HUES48 (cell line): ENCODE measurements around the gene KIAA0586.
"Not testable (repeated sequence)": the region's sequence is repeated elsewhere in the genome, so short reads cannot be mapped to it uniquely, and the experiment has no call there.

Source experiments
- H3K27ac ChIP-seq: one replicate; pipeline ENCODE4 v1.7.0; 2013; ENCODE audit warnings: low read depth, low read length, inconsistent platforms
- H3K27me3 ChIP-seq: 2 replicates; pipeline ENCODE4 v1.6.1; 2013; ENCODE audit warnings: mild to moderate bottlenecking, low read length; ENCODE audit not compliant: control insufficient read depth, insufficient read depth
- H3K36me3 ChIP-seq: 2 replicates; pipeline ENCODE4 v1.6.1; 2013; ENCODE audit warnings: low read length; ENCODE audit not compliant: control insufficient read depth, insufficient read depth
- H3K4me1 ChIP-seq: 2 replicates; pipeline ENCODE4 v1.6.1; 2013; ENCODE audit warnings: mild to moderate bottlenecking, low read length; ENCODE audit not compliant: control insufficient read depth, insufficient read depth
- H3K4me3 ChIP-seq: 2 replicates; pipeline ENCODE4 v1.5.1; 2013; ENCODE audit warnings: mild to moderate bottlenecking, low read depth, low read length
- H3K9ac ChIP-seq: 2 replicates; pipeline ENCODE4 v1.6.1; 2013; ENCODE audit warnings: mild to moderate bottlenecking, low read depth, low read length, moderate library complexity
- H3K9me3 ChIP-seq: 2 replicates; pipeline ENCODE4 v1.6.1; 2013; ENCODE audit warnings: low read length; ENCODE audit not compliant: control insufficient read depth, insufficient read depth

The KIAA0586 gene

DNA sequence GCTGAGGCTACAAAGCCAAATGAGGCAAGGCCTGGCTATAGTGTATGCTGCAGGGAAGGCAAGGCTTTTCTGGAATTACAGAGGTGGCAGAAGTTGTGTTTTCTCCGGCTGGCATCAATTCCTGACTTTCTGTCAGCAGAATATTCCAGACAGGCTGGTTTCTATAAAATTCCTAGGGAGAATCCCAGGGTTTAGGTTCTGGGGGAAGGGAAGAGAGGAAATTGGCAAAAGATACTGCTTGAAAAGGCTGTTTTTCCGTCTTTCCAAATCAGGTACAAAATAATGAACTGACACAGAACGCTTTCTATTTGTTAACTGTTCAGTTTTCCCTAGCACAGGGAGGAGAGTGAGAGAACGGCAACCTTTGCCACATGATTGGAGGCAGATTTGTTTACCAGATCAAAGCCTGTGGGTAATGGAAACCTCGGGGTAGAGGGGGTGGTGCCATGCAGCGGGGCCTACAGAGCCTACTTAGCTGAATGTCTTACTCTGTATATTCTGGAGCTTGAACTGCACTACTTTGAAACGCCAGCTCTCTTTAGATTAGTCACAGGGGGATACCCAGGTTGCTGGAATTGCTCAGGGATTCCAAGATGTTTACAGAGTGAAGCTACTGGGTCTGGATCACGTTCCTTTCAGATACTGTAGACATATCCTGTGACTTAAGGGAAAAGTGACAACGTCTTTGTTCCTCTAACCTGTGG, 144.4 kb downstream of the KIAA0586 start:
- H3K27me3 ChIP-seq = no peaks in the 10 kb centered on the region
- H3K9me3 ChIP-seq = no peaks in the 10 kb centered on the region
- peak overlapping the region; percentile 7 for H3K27ac ChIP-seq
- no peak overlapping the region for H3K9ac ChIP-seq
- peaks cover 2% of the 10 kb centered on the region; the same call in 1 of the 2 replicates for H3K4me1 ChIP-seq
- H3K36me3 ChIP-seq = no peaks in the 10 kb centered on the region
- H3K4me3 ChIP-seq = no peak overlapping the region

GRCh38 chr14:58572473-58572853, 144.9 kb downstream of the KIAA0586 start:
- Histone ChIP-seq H3K27ac (peak overlapping the region; percentile 7), H3K27me3 (no peaks in the 10 kb centered on the region), H3K9me3 (no peaks in the 10 kb centered on the region), H3K9ac (no peak overlapping the region), H3K4me1 (peaks cover 2% of the 10 kb centered on the region; the same call in 1 of the 2 replicates), H3K36me3 (no peaks in the 10 kb centered on the region), H3K4me3 (no peak overlapping the region)

DNA sequence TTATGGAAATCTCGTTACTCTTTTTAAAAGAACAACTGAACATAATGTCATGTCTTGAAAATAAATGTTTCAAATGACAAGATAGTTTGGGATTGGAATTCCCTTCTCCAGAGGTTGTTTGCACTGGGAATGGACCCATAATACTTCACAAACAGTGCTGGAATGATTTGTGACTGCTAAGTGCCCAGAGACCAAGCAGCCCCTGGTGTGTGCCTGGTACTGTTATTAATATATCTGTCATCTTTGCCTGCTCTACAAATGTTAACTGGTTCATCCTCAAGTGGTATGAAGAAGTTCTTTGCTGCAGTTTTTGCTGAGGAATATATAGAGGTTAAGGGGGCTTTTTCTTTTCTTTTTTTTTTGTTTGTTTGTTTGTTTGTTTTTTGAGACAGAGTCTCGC, 145.3 kb downstream of the KIAA0586 start:
- no peak overlapping the region for H3K27ac ChIP-seq
- H3K9ac ChIP-seq = no peak overlapping the region
- H3K27me3 ChIP-seq = no peaks in the 10 kb centered on the region
- no peaks in the 10 kb centered on the region for H3K36me3 ChIP-seq
- no peak overlapping the region for H3K4me3 ChIP-seq
- peaks cover 2% of the 10 kb centered on the region; the same call in 1 of the 2 replicates for H3K4me1 ChIP-seq
- no peaks in the 10 kb centered on the region for H3K9me3 ChIP-seq

- Histone ChIP-seq H3K9me3 (no peaks in the 10 kb centered on the region), H3K4me1 (peaks cover 2% of the 10 kb centered on the region; the same call in 1 of the 2 replicates), H3K4me3 (no peak overlapping the region)
Measured at GRCh38 chr14:58574623-58575022, 147.1 kb downstream of the KIAA0586 start.

DNA sequence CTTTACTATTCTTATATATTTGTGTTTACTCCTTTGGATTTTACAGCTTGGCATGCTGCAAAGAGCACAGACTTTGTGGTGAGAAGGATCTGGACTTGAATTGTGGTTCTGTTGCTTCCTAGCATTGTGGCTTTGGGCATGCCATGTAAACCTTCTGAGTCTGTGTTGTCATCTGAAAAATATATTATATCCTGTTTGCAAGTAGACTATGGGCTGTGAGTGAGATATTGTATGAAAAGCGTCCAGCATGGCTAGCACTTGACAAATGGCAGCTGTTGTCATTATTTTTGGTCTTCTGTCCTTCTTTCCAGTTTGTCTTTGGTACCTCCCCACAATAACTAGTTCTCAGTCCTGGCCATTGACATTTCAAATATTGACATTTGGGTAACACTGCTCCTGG, 148.4 kb downstream of the KIAA0586 start:
- H3K36me3 ChIP-seq = no peaks in the 10 kb centered on the region
- H3K4me1 ChIP-seq = peaks cover 2% of the 10 kb centered on the region; the same call in 1 of the 2 replicates
- no peak overlapping the region for H3K9ac ChIP-seq
- no peak overlapping the region for H3K27ac ChIP-seq
- H3K27me3 ChIP-seq = no peaks in the 10 kb centered on the region
- no peak overlapping the region for H3K4me3 ChIP-seq
- no peaks in the 10 kb centered on the region for H3K9me3 ChIP-seq

More at GRCh38 chr14:58574623-58575022, 147.1 kb downstream of the KIAA0586 start:
- no peak overlapping the region for H3K27ac ChIP-seq
- no peak overlapping the region for H3K9ac ChIP-seq
- no peaks in the 10 kb centered on the region for H3K36me3 ChIP-seq
- no peaks in the 10 kb centered on the region for H3K27me3 ChIP-seq

DNA sequence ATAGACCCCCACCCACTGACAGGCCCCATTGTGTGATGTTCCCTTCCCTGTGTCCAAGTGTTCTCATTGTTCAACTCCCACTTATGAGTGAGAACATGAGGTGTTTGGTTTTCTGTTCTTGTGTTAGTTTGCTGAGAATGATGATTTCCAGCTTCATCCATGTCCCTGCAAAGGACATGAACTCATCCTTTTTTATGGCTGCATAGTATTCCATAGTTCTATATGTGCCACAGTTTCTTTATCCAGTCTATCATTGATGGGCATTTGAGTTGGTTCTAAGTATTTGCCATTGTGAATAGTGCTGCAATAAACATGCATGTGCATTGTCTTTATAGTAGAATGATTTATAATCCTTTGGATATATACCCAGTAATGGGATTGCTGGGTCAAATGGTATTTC, 152.5 kb downstream of the KIAA0586 start:
- not testable (repeated sequence) for H3K27me3 ChIP-seq, H3K9me3 ChIP-seq, H3K4me1 ChIP-seq, H3K36me3 ChIP-seq, H3K9ac ChIP-seq, H3K4me3 ChIP-seq, H3K27ac ChIP-seq

- not testable (repeated sequence) for H3K36me3 ChIP-seq, H3K27ac ChIP-seq, H3K9me3 ChIP-seq, H3K4me1 ChIP-seq, H3K27me3 ChIP-seq, H3K9ac ChIP-seq, H3K4me3 ChIP-seq
Measured at GRCh38 chr14:58581389-58581788, 153.9 kb downstream of the KIAA0586 start.

GRCh38 chr14:58584383-58584782, 156.9 kb downstream of the KIAA0586 start:
- Histone ChIP-seq H3K4me3 (no peak overlapping the region), H3K27me3 (no peaks in the 10 kb centered on the region)

DNA sequence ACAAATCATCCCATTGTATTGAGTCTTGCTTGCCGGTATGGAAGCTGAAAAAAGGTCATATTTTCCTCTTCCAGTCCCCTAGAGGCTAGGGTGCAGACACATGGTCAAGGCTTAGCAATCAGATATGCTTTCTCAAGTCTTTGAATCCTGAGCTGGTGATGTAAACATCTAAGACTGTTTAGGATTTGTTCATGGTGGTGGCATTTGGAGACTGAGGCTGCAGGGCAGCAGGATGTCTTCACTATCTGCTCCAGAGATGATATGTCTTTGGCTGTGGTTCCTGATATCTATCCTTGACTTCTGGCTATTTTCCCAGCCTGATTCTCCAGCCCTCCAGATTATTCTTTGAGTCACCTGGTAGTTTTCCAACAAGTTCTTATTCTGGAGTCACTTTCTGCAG, 159.8 kb downstream of the KIAA0586 start:
- Histone ChIP-seq H3K27ac (no peak overlapping the region), H3K4me1 (no peaks in the 10 kb centered on the region), H3K27me3 (no peaks in the 10 kb centered on the region), H3K9me3 (0 out of 2 replicates have a peak, but pooled peaks cover 2% of the 10 kb centered on the region), H3K36me3 (no peaks in the 10 kb centered on the region), H3K9ac (no peak overlapping the region), H3K4me3 (no peak overlapping the region)

More at GRCh38 chr14:58584383-58584782, 156.9 kb downstream of the KIAA0586 start:
- Histone ChIP-seq H3K27ac (no peak overlapping the region), H3K9me3 (0 out of 2 replicates have a peak, but pooled peaks cover 2% of the 10 kb centered on the region), H3K4me1 (no peaks in the 10 kb centered on the region), H3K36me3 (no peaks in the 10 kb centered on the region), H3K9ac (no peak overlapping the region)

DNA sequence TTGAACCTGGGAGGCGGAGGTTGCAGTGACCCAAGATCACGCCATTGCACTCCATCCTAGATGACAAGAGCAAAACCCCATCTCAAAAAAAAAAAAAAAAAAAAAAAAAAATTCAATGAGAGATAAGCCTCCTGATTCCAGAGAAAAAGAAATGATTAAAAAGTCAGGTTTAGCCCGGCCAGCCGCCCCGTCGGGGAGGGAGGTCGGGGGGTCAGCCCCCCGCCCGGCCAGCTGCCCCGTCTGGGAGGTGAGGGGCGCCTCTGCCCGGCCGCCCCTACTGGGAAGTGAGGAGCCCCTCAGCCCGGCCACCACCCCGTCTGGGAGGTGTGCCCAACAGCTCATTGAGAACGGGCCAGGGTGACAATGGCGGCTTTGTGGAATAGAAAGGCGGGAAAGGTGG, 160.8 kb downstream of the KIAA0586 start:
- H3K4me3 ChIP-seq, H3K9me3 ChIP-seq, H3K9ac ChIP-seq, H3K4me1 ChIP-seq, H3K36me3 ChIP-seq, H3K27me3 ChIP-seq, H3K27ac ChIP-seq: not testable (repeated sequence)

- Histone ChIP-seq H3K36me3 (no peaks in the 10 kb centered on the region), H3K27ac (no peak overlapping the region), H3K27me3 (no peaks in the 10 kb centered on the region), H3K4me3 (no peak overlapping the region), H3K9ac (no peak overlapping the region), H3K9me3 (no peaks in the 10 kb centered on the region), H3K4me1 (peaks cover 8% of the 10 kb centered on the region; the same call in 1 of the 2 replicates)
Measured at GRCh38 chr14:58593977-58594376, 166.5 kb downstream of the KIAA0586 start.
